GOT3 (cell line): ENCODE results near the gene STK38.
"Not testable (repeated sequence)": the region's sequence is repeated elsewhere in the genome, so short reads cannot be mapped to it uniquely, and the experiment has no call there.

Experiments used
- DNase-seq: peaks from one replicate; lab custom pipeline; 2025; ENCODE audit warnings: mixed read lengths; lab: John Stamatoyannopoulos, UW

Gene STK38

DNA sequence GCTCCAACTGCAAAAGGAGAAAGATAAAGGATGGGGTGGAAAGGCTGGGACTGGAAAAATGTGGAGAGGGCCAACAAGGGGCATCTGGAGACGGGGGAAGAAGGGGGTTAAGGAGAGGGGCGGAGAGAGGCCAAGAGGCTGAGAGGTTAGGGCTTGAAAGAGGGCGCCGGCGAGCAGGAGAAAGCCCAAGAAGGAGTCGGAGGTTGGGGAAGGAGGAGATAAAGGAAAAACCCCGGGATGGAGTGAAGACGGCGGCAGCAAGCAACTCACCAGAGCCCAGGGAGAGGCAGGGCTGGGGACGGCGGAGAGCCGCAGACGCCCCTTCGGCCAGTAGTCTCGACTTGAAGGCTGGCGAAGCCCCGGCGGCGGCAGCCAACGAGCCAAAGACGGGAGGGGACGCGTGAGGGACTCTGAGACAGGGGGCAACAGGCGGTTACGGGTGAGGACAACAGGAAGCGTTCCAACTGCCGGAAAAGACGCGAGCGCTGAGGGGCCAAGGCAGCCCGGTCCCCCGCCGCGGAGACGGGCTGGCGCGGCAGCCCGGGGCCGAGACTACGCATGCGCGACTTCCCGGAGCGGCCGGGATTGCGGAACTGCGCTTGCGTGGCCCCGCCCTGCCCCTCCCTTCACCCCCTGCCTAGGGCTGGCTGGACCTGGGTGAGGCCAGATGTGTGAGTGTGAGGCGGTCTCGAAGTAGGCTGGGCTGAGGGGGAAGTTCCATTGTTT, at the start of gene STK38:
STK38 (minus strand) TSS at position 560 of the 726 bp plus-strand sequence. CDS start 7,277 bp downstream, outside the sequence.
- DNase-seq, result peak; percentile 38

DNA sequence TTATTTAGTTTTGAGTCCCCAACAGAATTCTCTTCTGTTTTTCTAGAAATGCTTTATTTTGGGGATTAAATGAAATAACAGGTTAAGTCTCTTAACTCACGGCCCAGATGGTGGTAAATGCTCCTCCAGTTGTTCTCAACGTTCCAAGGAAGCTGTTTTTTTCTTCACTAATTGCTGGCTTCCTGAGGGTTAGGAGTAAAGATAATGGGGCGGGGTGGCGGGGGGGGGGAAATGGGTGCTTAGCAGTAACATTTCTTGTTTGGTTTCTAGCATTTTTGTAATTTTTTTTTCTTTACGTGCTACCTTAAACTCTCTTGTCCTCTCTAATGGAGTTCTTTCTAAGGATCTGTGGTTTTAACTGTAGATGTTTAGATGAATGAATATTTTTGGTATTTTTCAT, 49.1 kb upstream of the STK38 start:
- no peak for DNase-seq

DNA sequence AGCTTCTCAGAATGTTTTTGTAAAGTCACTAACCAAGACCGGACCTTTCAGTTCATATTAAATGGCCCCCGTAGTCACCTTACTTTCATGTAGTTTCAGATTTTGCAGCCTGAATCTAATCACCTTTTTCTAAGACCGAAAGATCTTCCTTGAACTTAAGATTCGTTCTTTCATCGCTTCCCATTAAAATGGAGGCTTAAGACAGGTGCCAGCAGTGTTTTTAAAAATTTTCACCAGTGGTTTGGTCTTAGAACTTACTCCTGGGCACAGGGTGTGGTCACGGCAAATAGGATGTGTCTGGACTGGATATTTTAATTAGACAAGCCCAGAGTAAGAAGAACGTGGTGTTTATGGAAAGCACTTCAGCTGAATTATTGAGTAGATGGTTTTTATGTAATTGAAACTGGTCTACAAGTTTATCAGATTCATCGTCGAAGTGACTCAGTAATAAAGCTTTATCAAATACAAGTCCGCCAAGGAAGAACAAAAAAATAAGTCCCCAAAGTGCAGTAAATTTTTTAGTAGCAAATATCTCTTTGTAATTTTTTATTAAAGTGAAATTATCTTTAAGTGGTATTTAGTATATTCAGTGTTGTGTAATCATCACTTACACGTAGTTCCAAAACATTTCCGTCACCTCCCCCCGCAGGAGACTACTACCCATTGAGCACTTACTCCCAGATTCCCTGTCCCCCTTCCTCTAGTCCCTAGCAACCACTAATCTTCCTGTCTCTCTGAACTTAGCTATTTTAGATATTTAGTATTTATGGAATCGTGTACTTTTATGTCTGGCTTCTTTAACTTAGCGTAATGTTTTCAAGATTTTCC, 47.8 kb upstream of the STK38 start:
- DNase-seq, result no peak

DNA sequence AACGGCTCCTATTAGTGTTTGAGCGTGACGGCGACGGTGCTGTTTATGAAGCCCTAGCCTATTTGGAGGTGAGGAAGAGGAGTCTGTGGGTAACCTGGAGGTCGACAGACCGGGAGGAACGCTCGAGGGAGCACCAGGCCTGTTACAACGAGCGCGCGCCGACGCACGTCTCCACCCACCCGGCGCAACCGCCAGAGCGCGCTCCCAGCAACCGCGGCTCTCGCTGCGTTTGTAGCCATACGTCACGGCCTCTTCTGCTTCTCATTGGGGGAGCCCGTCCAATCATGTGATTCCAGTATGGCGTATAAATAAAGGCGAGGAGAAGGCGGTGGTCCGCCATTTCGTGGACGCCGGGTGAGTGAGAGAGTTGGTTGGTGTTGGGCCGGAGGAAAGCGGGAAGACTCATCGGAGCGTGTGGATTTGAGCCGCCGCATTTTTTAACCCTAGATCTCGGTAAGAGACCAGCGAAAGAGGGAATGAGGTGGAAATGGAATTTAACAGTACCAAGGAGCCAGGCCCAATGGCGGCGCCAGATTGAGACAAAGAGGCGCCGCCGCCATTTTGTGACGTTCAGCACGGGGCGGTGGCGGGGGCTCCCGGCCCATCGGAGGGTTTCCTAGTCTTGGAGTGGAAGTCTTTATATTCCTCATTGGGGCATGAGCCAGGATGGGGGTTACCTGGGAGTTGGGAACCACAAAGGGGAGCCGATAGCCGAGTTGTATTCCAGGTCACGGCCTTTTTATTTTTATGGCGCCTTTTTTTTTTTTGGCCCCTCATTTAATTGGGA, 46.9 kb upstream of the STK38 start, which contains the start of gene SRSF3:
SRSF3 (plus strand) TSS at position 334 of the 787 bp plus-strand sequence. CDS start 2,401 bp downstream, outside the sequence.
- peak; percentile 94 for DNase-seq

DNA sequence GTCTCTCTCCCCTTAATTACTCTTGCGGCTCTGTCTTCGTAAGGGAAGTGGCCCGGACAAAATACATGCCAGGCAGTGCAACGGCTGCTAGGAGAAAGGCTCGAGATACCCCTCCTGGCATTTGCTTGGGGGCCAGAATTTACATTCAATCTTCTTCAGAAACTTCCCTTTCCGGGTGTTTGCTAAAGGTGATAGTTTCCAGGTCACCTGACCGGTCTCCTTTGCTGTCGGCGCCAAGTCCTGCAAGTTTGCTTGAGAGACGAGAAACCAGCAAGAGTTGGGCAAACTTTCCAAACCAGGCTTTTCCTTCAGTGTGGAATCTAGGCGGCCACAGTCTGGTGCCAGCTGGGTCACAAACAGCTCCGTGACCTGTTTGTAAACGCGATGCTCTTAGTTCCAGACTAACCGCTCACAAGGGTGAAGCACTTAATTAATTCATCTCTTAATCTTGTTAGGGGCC, 46.3 kb upstream of the STK38 start:
- DNase-seq, result no peak

DNA sequence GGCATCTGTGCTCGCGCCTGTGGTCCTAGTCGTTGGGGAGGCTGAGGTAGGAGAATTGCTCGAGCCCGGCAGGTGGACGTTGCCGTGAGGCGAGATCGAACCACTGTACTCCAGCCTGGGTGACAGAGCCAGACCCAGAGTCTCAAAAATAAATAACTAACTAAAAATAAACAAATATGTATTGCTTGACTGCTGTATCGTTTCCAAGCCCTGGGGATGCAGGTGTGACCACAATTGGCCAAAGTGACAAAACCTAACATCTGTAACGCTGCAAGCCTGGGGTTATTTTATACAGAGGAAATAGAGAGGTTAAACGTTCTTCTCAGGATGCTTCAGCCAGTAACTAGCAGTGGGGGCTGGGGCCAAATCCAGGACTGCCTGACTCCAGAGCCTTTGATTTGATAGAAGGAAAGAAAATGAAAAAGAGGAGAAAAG, 45.0 kb upstream of the STK38 start:
- DNase-seq, result no peak

DNA sequence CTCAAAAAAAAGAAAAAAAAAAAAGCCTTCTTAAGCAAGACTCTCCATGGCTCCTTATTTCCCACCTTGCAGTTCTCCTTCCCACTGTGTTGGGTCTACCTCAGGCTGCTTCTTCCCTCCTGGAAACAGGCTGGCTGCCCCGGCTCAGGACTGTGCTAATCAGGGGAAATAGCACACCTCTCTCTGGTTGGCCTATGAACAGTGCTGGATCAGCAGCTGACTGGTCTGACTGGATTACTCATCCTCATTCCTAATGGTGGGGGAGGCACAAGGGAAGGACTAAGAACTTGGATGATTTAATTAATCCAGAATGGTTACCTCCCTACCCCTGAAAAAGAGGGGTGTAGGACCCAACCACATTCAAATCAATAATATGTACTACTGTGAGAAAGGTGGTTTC, 43.0 kb upstream of the STK38 start:
- no peak for DNase-seq

DNA sequence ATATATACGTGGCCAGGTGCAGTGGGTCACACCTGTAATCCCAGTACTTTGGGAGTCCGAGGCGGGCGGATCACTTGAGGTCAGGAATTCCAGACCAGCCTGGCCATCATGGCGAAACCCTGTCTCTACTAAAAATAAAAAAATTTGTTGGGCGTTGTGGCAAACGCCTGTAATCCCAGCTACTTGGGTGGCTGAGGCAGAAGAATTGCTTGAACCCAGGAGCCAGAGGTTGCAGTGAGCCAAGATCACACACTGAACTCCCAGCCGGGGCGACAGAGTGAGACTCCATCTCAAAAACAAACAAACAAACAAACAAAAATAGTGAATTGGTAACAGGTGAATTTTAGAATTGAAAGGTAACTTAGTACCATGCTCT, 41.7 kb upstream of the STK38 start:
- DNase-seq, result not testable (repeated sequence)

DNA sequence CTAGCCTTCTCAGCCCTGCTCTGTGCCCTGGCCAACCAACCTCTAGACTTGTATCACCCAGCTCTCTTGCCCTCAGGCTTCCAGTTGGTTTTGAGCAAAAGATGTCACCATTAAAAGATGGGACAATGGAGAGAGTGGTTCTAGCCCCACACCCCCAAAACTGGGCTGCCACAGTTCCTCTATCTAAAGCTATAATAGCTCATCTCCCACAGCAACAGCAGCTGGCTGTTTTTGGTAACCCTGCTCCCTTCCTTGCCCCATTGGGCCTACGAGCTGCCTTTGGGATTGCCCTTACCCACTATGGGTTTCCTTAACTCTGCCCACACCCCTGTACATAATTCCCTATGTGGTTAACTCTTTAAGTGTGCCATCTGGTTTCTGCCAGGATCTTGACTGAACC, 39.3 kb upstream of the STK38 start:
- DNase-seq, result no peak

DNA sequence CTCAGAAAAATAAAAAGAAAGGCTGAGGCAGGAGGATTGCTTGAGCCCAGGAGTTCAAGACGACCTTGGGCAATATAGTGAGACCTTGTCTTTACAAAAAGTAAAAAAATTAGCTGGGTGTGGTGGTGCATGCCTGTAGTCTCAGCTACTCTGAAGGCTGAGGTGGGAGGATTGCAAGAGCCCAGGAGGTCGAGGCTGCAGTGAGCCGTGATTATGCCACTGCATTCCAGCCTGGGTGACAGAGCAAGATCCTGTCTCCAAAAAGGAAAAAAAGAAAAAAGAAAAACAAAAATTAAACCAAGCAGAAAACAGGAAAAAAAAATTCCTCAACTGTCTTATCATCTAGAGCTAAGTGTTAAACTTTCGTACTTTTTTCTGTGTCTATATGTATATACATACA, 34.4 kb upstream of the STK38 start:
- no peak for DNase-seq

DNA sequence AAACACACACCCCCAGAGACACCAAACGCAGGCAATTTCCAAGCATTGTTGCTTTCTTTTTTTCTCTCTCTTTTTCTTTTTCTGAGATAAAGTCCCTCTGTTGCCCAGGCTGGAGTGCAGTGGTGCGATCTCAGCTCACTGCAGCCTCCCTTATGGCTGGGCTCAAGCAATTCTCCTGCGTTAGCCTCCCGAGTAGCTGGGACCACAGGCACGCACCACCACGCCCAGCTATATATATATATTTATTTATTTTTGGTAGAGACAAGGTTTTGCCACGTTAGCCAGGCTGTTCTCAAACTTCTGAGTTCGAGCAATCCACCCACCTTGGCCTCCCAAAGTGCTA, 32.9 kb upstream of the STK38 start:
- DNase-seq, result no peak

DNA sequence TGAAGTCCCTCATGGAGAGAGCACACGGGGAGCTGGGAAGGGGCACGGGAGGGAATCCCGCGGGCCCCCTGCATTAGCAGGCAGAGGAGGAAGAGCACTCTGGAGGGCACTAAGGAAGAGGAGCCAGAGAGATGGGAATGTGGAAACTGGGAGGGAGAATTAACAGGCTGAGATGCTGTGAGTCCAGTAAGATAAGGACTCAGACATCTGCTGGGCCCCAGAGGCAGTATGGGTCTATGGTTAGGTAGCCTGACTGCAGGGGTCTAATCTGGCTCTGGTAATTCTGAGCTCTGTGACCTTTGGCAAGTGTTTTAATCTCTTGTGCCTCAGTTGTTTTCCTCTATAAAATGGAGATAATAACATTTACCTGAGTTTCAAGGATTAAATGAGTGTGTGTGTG, 31.2 kb upstream of the STK38 start:
- no peak for DNase-seq

DNA sequence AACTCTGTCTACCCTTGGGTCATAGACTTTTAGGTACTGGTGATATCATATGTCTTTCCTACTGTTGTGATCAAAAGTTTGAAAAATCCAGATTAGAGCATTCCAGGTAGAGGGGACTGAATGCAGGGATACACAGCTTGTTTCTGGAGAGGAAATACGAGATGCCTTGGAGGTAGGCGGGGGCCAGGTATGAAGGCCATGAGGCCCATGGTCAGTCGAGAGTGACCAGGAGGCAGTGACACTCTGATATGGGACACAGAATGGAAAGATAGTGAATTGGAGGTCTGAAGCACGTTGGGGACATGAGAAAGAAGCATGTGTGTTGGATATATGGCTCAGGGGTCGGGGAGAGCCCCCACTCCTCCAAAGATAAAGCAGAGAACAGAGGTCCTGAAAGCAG, 30.8 kb upstream of the STK38 start:
- DNase-seq, result no peak

DNA sequence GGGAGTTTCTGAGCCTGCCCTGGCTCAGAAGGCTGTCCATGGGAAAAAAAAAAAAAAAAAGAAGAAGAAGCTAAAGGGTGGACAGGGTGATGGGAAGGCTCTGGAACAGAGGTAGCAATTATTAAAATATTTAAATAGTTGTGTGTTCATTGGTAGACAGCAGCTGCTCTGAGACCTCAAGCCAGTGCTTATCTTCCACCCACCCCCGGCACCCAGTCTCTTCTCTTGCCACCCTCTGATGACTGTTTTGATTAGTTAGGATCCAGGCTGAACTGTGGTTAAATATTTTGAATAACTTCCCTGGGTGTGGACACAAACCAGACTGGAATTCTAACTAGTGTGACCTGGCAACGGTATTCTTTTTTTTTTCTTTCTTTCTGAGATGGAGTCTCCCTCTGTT, 30.0 kb upstream of the STK38 start:
- no peak for DNase-seq

DNA sequence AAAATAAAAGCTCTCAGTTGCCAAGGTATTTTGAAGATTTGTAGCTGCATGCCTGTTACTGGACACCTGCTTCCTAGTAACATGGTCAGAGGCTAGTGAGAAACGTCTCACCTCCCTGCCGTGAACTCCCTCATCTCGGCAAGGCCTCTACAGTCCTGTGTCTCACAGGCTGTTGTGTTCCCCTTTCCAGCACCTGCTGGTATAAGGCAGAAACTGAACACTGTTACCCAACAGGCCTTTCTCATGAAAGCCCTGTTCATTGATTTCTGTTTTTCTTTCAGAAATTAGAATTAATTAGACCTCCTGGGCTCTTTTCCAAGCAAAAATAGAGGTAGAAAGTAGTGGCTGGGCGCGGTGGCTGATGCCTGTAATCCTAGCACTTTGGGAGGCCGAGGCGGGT, 29.3 kb upstream of the STK38 start:
- no peak for DNase-seq

DNA sequence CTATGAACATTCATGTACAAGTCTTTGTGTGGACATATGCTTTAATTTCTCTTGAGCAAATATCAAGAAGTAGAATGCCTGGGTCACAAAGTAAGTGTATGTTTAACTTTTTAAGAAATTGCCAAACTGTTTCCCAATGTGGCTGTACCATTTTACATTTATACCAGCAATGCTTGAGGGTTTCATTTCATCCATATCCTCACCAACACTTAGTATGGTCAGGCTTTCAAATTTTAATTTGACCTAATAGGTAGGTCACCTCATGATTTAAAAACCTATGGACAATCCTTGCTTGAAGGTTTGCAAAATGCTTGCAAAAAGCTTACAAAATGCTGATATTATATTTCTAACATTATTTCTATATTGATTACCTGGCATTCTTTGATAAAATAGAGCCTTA, 27.4 kb upstream of the STK38 start:
- DNase-seq, result no peak

DNA sequence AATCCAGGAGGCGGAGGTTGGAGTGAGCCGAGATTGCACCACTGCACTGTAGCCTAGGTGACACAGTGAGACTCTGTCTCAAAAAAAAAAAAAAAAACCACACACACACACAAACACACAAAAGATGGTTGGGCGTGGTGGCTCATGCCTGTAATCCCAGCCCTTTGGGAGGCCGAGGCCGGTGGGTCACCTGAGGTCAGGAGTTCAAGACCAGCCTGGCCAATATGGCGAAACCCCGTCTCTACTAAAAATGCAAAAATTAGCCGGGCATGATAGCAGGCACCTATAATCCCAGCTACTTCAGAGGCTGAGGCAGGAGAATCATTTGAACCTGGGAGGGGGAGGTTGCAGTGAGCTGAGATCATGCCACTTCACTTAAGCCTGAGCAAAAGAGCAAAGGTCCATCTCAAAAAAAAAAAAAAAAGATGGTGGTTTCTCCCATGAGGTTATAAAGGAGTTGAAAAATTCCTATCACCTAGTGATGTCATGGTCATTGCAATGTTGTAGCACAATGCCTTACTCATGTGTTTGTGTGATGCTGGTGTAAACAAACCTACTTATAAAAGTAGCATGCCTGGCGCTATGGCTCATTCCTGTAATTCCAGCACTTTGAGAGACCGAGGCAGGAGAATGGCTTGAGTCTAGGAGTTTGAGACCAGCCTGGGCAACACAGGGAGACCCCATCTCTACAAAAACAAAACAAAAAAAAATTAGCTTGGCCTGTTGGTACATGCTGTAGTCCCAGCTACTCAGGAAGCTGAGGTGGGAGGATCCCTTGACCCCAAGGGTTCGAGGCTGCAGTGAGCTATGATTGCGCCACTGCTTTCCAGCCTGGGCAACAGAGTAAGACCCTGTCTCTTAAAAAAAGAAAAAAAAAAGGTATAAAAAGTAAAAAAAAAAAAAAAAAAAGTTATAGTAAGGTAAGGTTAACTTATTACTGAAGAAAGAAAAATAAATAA, 25.4 kb upstream of the STK38 start:
- not testable (repeated sequence) for DNase-seq

DNA sequence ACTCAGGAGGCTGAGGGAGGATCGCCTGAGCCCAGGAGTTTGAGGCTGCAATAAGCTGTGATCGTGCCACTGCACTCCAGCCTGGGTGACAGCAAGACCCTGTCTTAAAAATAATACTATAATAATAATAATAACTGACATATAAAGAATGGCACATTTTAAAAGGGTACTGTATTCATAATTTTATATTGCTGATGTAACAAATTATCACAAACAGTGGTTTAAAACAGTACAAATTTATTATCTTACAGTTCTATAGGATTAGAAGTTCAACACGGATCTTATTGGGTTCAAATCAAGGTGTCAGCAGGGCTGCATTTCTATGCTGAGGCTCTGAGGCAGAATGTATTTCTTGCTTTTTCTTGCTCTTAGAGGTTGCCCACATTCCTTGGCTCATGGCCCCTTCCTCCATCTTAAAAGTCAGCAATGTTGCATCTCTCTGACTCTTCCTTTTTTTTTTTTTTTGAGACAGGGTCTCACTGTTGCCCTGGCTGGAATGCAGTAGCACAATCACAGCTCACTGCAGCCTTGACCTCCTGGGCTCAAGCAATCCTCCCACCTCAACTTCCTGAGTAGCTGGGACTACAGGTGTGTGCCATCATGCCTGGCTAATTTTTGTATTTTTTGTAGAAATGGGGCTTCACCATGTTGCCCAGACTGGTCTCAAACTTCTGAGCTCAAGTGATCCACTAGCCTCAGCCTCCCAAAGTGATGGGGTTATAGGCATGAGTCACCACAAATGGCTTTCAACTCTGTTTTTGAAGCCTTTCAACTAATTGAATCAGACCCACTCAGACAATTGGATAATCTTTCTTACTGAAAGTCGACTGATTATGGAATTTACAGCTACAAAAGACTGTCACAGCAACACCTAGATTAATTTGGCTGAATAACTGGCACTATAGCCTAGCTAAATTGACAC, 24.1 kb upstream of the STK38 start:
- DNase-seq, result no peak

DNA sequence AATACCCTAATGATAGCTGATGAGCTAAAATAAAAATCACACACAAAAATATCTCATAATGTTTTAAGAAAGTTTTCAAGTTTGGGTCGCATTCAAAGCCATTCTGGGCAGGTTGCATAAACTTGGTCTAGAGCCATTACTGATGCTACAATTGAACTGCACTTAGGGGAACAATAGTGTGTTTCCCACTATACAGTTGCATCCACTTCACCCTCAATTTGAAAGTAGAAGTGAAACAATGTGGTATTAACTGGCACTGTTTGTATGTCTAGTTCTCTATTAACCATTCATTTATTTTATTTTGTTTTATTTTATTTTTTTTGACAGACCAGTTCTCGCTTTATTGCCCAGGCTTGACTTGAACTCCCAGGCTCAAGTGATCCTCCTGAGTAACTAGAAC, 23.0 kb upstream of the STK38 start:
- DNase-seq, result no peak

DNA sequence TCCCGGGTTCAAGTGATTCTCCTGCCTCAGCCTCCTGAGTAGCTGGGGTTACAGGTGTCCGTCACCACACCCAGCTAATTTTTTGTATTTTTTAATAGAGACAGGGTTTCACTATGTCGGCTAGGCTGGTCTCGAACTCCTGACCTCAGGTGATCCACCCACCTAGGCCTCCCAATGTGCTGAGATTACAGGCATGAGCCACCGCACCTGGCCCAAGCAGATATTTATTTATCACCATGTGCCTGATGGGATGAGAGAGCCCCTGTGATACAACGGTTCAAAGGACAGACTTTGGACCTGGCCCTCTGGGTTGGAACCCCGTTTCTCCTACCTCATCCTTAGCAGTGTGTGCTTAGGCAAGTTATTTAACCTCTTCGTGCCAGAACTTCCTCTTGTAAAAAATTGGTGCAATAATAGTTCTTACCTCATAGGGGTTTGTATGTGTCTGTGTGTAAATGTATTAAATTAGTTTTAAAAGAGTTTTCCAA, 19.2 kb upstream of the STK38 start:
- DNase-seq, result no peak
